Endothelial cell of umbilical vein (primary cell): ENCODE measurements around the gene TMEM167B.

Source experiments
- EZH2 ChIP-seq: IDR thresholded peaks from 2 replicates; pipeline ENCODE4 v1.6.1; 2012; ENCODE audit warnings: borderline replicate concordance, low read depth, mild to moderate bottlenecking, moderate library complexity, low read length, inconsistent platforms; ENCODE audit not compliant: severe bottlenecking
- FOS ChIP-seq: IDR thresholded peaks from 2 replicates; pipeline ENCODE4 v1.6.1; 2011; ENCODE audit warnings: mild to moderate bottlenecking, low read length, moderate library complexity, borderline replicate concordance; ENCODE audit not compliant: insufficient read depth
- GATA2 ChIP-seq: IDR thresholded peaks from 2 replicates; pipeline ENCODE4 v1.7.0; 2011; ENCODE audit warnings: low read depth, mild to moderate bottlenecking, moderate library complexity, mixed read lengths, low read length; ENCODE audit not compliant: insufficient read length, insufficient read depth
- JUN ChIP-seq: IDR thresholded peaks from 2 replicates; pipeline ENCODE4 v1.6.1; 2011; ENCODE audit warnings: borderline replicate concordance, low read depth; ENCODE audit not compliant: insufficient read length, insufficient read depth
- MYC ChIP-seq: IDR thresholded peaks from one replicate; pipeline ENCODE4 v1.6.1; 2011; ENCODE audit warnings: mild to moderate bottlenecking, low read depth, low read length
- POLR2A ChIP-seq: IDR thresholded peaks from 2 replicates; pipeline ENCODE4 v1.6.1; 2012; ENCODE audit warnings: low read depth, mild to moderate bottlenecking, control low read depth, low read length
- POLR2AphosphoS5 ChIP-seq: IDR thresholded peaks from 2 replicates; pipeline ENCODE4 v1.6.1; 2012; ENCODE audit warnings: low read depth, mild to moderate bottlenecking, control low read depth, low read length, moderate library complexity; ENCODE audit not compliant: insufficient read depth
- TF ChIP-seq, protein P1 (sequence below), 2 donors: IDR thresholded peaks; 1 replicate in 1 of 2; 2 replicates in 1 of 2; pipeline ENCODE4 v1.5.1; 2011; ENCODE audit warnings: low read length in 2 of 2, mild to moderate bottlenecking in 2 of 2, moderate library complexity in 2 of 2, control low read depth in 1 of 2, inconsistent platforms in 1 of 2, low read depth in 1 of 2; ENCODE audit not compliant: insufficient read depth in 1 of 2; ENCODE audit errors: extremely low read depth in 1 of 2
- TF ChIP-seq, protein P2 (sequence below): IDR thresholded peaks from 2 replicates; pipeline ENCODE4 v1.6.1; 2011; ENCODE audit not compliant: insufficient read depth, insufficient read length

DNA sequence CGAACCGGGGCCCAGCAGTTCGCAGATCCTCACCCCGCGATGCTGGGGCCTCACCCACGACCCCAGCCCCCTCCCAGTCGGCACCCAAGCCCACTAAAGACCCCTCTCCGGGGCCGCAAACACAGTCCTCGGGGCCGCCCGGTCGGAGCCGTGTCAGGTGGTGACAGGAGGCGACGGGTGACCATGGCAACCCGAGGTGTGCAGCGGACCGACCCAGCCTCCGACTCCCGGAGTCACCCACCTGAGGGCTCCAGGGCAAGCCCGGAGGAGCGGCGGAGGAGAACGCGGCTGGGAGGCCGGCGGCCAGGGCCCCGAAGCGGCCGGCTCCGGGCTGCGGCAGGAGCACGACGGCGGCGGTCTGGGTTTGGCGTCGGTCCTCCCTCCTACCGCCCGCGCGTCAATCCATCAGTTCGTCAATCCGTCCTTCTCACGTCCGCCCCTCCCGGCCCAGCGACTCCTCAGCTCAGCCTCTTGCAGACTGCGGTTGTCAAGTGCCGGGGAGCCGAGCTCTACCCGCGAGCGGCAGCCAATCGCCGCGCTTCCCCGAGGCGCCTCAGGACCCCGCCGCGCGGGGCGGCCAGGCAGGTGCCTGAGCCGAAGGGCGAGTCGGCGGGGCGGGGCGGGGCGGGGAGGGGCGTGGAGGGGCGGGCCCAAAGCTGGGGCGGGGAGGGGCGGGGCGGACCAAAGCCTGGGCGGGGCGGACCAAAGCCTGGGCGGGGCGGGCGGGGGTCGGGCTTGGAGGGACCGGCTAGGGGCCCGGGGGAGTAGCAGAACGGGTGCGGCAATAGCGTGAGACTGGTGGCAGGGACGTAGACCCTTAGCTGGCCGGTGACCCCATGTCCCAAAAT, 48.7 kb upstream of the TMEM167B start, which contains the start of gene WDR47:
- TF ChIP-seq POLR2AphosphoS5 (peak; percentile 99), MYC (no peak), EZH2 (no peak), POLR2A (peak; percentile 98), FOS (no peak), GATA2 (no peak), JUN (no peak)
- TF ChIP-seq, protein P1, sequence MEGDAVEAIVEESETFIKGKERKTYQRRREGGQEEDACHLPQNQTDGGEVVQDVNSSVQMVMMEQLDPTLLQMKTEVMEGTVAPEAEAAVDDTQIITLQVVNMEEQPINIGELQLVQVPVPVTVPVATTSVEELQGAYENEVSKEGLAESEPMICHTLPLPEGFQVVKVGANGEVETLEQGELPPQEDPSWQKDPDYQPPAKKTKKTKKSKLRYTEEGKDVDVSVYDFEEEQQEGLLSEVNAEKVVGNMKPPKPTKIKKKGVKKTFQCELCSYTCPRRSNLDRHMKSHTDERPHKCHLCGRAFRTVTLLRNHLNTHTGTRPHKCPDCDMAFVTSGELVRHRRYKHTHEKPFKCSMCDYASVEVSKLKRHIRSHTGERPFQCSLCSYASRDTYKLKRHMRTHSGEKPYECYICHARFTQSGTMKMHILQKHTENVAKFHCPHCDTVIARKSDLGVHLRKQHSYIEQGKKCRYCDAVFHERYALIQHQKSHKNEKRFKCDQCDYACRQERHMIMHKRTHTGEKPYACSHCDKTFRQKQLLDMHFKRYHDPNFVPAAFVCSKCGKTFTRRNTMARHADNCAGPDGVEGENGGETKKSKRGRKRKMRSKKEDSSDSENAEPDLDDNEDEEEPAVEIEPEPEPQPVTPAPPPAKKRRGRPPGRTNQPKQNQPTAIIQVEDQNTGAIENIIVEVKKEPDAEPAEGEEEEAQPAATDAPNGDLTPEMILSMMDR (IDR thresholded peaks at IDR 0.05; ENCODE audit: extremely low read depth in 1 of 2, insufficient read depth in 1 of 2, low read depth in 1 of 2, low read length in 2 of 2) = no peak
- TF ChIP-seq, protein P2, sequence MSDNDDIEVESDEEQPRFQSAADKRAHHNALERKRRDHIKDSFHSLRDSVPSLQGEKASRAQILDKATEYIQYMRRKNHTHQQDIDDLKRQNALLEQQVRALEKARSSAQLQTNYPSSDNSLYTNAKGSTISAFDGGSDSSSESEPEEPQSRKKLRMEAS = no peak
